Endothelial cell of umbilical vein (primary cell): ENCODE results near the gene SLC5A10. TPM values are rescaled to one million over a fixed set of nuclear protein-coding genes. Genes with fewer than 3 reads are reported as not detected.

ENCODE experiments used
- BruUV-seq: library from RNA; stranded (reverse); fragments of 400-500 nt; replicated peaks from 2 replicates; lab custom pipeline; 2021; lab: Mats Ljungman, UMichigan
- CTCF ChIA-PET: fragments of 300-600, 350-600 bp; sonication (Branson Sonifier 250); formaldehyde crosslinking; loops from one replicate; lab custom pipeline; 2021; ENCODE audit warnings: antibody characterized with exemption, inconsistent platforms; lab: Charles Lee
- POLR2A ChIA-PET: fragments of 300-600, 350-600 bp; sonication (Branson Sonifier 250); formaldehyde crosslinking; loops from one replicate; lab custom pipeline; 2021; ENCODE audit warnings: antibody characterized with exemption, inconsistent platforms; lab: Charles Lee
- DNase-seq: peaks from one replicate; pipeline ENCODE4 v3.0.0-alpha.2; 2011; ENCODE audit warnings: low read depth, low spot score
- FAIRE-seq: peaks from 2 replicates; lab custom pipeline; 2011; peaks lifted over from hg19 to GRCh38; lab: Jason Lieb, UNC
- H2AFZ ChIP-seq: 2 replicates; pipeline ENCODE4 v1.6.0; 2012; ENCODE audit warnings: low read depth, low read length, control low read depth, inconsistent platforms
- H3K27ac ChIP-seq: 2 replicates; pipeline ENCODE4 v1.5.1; 2011; ENCODE audit warnings: low read depth, mild to moderate bottlenecking, control low read depth, low read length, moderate library complexity; ENCODE audit not compliant: insufficient read depth
- H3K27me3 ChIP-seq, 2 experiments: 2 replicates each; pipeline versions ENCODE4 v1.6.0 to v1.6.1; 2011; ENCODE audit warnings: low read length in 2 of 2, mixed read lengths in 1 of 2; ENCODE audit not compliant: control insufficient read depth in 2 of 2, insufficient read depth in 2 of 2
- H3K36me3 ChIP-seq, 2 experiments: 2 replicates in 1 of 2; 3 replicates in 1 of 2; pipeline ENCODE4 v1.5.1; 2011; ENCODE audit warnings: low read length in 2 of 2, mild to moderate bottlenecking in 1 of 2, moderate library complexity in 1 of 2; ENCODE audit not compliant: control insufficient read depth in 2 of 2, insufficient read depth in 2 of 2; ENCODE audit errors: extremely low read depth in 1 of 2
- H3K4me1 ChIP-seq: 3 replicates; pipeline ENCODE4 v1.5.1; 2011; ENCODE audit warnings: mild to moderate bottlenecking, low read length; ENCODE audit not compliant: control insufficient read depth, insufficient read depth; ENCODE audit errors: extremely low read depth
- H3K4me2 ChIP-seq: 2 replicates; pipeline ENCODE4 v1.6.1; 2011; ENCODE audit warnings: low read length, control low read depth, mixed read lengths; ENCODE audit not compliant: insufficient read depth
- H3K4me3 ChIP-seq, 3 experiments: fragments of 200-600 bp in 1 of 3; sonication (generic), shearing (Covaris generic) in 1 of 3; replicated peaks in 1 of 3; 2 replicates each; pipeline ENCODE4 v1.5.1; 2011 to 2016; ENCODE audit warnings: control low read depth in 3 of 3, low read length in 3 of 3, mild to moderate bottlenecking in 2 of 3, inconsistent platforms in 1 of 3, low read depth in 1 of 3, moderate library complexity in 1 of 3; ENCODE audit not compliant: insufficient read depth in 1 of 3
- H3K79me2 ChIP-seq: 2 replicates; pipeline ENCODE4 v1.6.0; 2012; ENCODE audit warnings: low read length, inconsistent platforms; ENCODE audit not compliant: control insufficient read depth, insufficient read depth
- H3K9ac ChIP-seq: replicated peaks from 2 replicates; pipeline ENCODE3; 2011; ENCODE audit warnings: low read length, control low read depth; ENCODE audit not compliant: insufficient read depth; ENCODE audit errors: extremely low read depth
- H3K9me1 ChIP-seq: replicated peaks from 3 replicates; pipeline ENCODE4 v1.6.0; 2011; ENCODE audit warnings: mild to moderate bottlenecking, low read length; ENCODE audit not compliant: control insufficient read depth, insufficient read depth; ENCODE audit errors: extremely low read depth
- H3K9me3 ChIP-seq: replicated peaks from 2 replicates; pipeline ENCODE4 v1.5.1; 2012; ENCODE audit warnings: low read length, inconsistent platforms; ENCODE audit not compliant: control insufficient read depth, insufficient read depth
- H4K20me1 ChIP-seq: replicated peaks from 2 replicates; pipeline ENCODE3; 2011; ENCODE audit warnings: mild to moderate bottlenecking, low read length; ENCODE audit not compliant: control insufficient read depth, insufficient read depth; ENCODE audit errors: extremely low read depth
- EZH2 ChIP-seq: IDR thresholded peaks from 2 replicates; pipeline ENCODE4 v1.6.1; 2012; ENCODE audit warnings: borderline replicate concordance, low read depth, mild to moderate bottlenecking, moderate library complexity, low read length, inconsistent platforms; ENCODE audit not compliant: severe bottlenecking
- FOS ChIP-seq: IDR thresholded peaks from 2 replicates; pipeline ENCODE4 v1.6.1; 2011; ENCODE audit warnings: mild to moderate bottlenecking, low read length, moderate library complexity, borderline replicate concordance; ENCODE audit not compliant: insufficient read depth
- GATA2 ChIP-seq: IDR thresholded peaks from 2 replicates; pipeline ENCODE4 v1.7.0; 2011; ENCODE audit warnings: low read depth, mild to moderate bottlenecking, moderate library complexity, mixed read lengths, low read length; ENCODE audit not compliant: insufficient read length, insufficient read depth
- JUN ChIP-seq: IDR thresholded peaks from 2 replicates; pipeline ENCODE4 v1.6.1; 2011; ENCODE audit warnings: borderline replicate concordance, low read depth; ENCODE audit not compliant: insufficient read length, insufficient read depth
- MAX ChIP-seq: IDR thresholded peaks from 2 replicates; pipeline ENCODE4 v1.6.1; 2011; ENCODE audit not compliant: insufficient read depth, insufficient read length
- MYC ChIP-seq: IDR thresholded peaks from one replicate; pipeline ENCODE4 v1.6.1; 2011; ENCODE audit warnings: mild to moderate bottlenecking, low read depth, low read length
- POLR2A ChIP-seq: IDR thresholded peaks from 2 replicates; pipeline ENCODE4 v1.6.1; 2012; ENCODE audit warnings: low read depth, mild to moderate bottlenecking, control low read depth, low read length
- POLR2AphosphoS5 ChIP-seq: IDR thresholded peaks from 2 replicates; pipeline ENCODE4 v1.6.1; 2012; ENCODE audit warnings: low read depth, mild to moderate bottlenecking, control low read depth, low read length, moderate library complexity; ENCODE audit not compliant: insufficient read depth
- dilution Hi-C: fragments of 300-500 bp; cut with MboI; formaldehyde crosslinking; loops from one replicate; pipeline ENCODE4 v1.15.0; 2019; ENCODE audit warnings: low sequenced_read_pairs; ENCODE audit not compliant: extremely low pct_ligation_motif_present
- intact Hi-C: fragments of 100-400 bp; cut with micrococcal nuclease; formaldehyde crosslinking; loops from one replicate; pipeline ENCODE4 v1.10.0; 2022
- polyA plus RNA-seq, 4 experiments: library from polyadenylated mRNA; depleted of rRNA in 3 of 4; stranded (reverse) in 3 of 4; unstranded in 1 of 4; fragments of >200 nt; gene quantifications; 2 replicates each; pipeline versions ENCODE4 v1.2.1 to v1.2.3, GENCODE V29; 2011 to 2012; ENCODE audit warnings: missing spikeins in 1 of 4
- total RNA-seq: library from RNA; stranded (reverse); gene quantifications from 2 replicates; pipeline ENCODE4 v1.2.3, GENCODE V29; 2021

The SLC5A10 gene
- total and polyA plus RNA-seq, 2 donors (not counting 3 experiments of a cell fraction or from before 2014, with no cell fraction given), result not detected

- dilution Hi-C loops, result no loop called here
- Histone ChIP-seq H3K9me3 (no peaks in the 10 kb centered on the region), H3K4me1 (no peaks in the 10 kb centered on the region), H4K20me1 (no peaks in the 10 kb centered on the region), H2AFZ (no peak overlapping the region), H3K36me3 (peaks cover 4 to 21% of the 10 kb centered on the region in 2 experiments), H3K27ac (no peak overlapping the region), H3K4me2 (no peak overlapping the region), H3K4me3 (no peak overlapping the region), H3K9ac (no peak overlapping the region), H3K79me2 (no peaks in the 10 kb centered on the region), H3K27me3 (no peaks in the 10 kb centered on the region), H3K9me1 (no peaks in the 10 kb centered on the region)
- no TSS peak for BruUV-seq
- TF ChIP-seq JUN, result no peak
- no peak for TF ChIP-seq MYC
- TF ChIP-seq POLR2A, result no peak
- no peak for TF ChIP-seq FOS
- POLR2A ChIA-PET, result no interaction called here
- no peak for FAIRE-seq
- CTCF ChIA-PET, result interaction anchor here (1.1 to 4.1 kb wide), 3 partner anchors 11 to 62 kb away, joined by 3 to 22 read pairs (median 5); no protein-coding TSS in a partner anchor
- intact Hi-C loops, result no loop called here
- DNase-seq, result no peak
These were observed 70.8 kb downstream of the SLC5A10 start for GRCh38 chr17:19022747-19023146.

DNA sequence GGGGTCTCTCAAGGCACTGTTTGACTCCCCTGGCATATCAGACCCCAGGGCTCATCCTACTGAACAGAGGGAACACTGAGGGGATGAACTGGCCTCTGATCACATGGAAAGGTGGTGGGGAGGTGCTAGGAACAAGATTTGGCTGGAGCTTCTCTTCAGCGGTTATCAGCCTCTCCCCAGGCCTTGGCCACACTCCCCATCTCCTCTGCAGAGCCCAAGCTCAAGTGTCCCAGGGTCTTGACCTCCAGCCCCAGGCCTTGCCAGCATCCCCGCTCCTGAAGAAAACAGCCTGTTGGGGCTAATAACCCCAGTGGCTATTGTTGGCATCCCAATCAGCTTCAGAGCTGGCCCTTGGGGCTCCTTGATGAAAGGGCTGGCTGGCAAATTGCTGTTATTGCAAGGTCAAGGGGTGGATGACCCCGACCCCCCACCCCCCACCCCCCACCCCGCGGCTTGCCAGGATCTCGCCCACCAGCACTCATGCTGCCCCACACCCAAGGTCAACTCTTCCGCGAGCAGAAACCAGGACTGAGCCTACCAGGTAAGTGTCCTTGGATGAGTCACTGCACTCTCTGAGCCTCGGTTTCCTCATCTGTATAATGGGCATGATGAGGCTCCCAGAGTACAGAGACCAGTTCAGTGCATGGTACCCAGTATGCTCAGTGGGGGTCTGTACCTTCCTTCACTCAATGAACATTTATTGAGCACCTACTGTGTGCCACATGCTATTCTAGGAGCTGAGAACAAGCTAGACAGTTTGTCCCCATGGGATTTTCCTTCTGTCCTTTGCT is 71.4 kb downstream of the SLC5A10 start:
- POLR2A ChIA-PET, result no interaction called here
- Histone ChIP-seq H3K9me1 (no peaks in the 10 kb centered on the region), H2AFZ (no peak overlapping the region), H3K79me2 (no peaks in the 10 kb centered on the region), H3K36me3 (peaks cover 4 to 21% of the 10 kb centered on the region in 2 experiments), H3K4me3 (no peak overlapping the region), H4K20me1 (no peaks in the 10 kb centered on the region), H3K27ac (no peak overlapping the region), H3K27me3 (no peaks in the 10 kb centered on the region), H3K9ac (no peak overlapping the region), H3K4me1 (no peaks in the 10 kb centered on the region), H3K9me3 (no peaks in the 10 kb centered on the region), H3K4me2 (no peak overlapping the region)
- FAIRE-seq (no peak), DNase-seq (no peak)
- CTCF ChIA-PET, result interaction anchor here (1.2 to 4.1 kb wide), 2 partner anchors 16 to 63 kb away, joined by 3 to 22 read pairs; no protein-coding TSS in a partner anchor
- dilution Hi-C loops, result no loop called here
- intact Hi-C loops, result no loop called here
- no TSS peak for BruUV-seq
- no peak for TF ChIP-seq MYC
- TF ChIP-seq GATA2, result no peak
- TF ChIP-seq POLR2AphosphoS5, result no peak
- no peak for TF ChIP-seq JUN
- no peak for TF ChIP-seq EZH2
- TF ChIP-seq MAX, result no peak
